Stimulated activated CD4-positive, alpha-beta T cell treated with anti-CD3 and anti-CD28 coated beads, Interleukin-1b, Interleukin-23, amount 100 ng/mL, for 1 hour (primary cell): ENCODE measurements around the gene JAGN1.
"Not testable (repeated sequence)": the region's sequence is repeated elsewhere in the genome, so short reads cannot be mapped to it uniquely, and the experiment has no call there.

Experiments used
- DNase-seq, 2 donors: peaks; one replicate each; pipeline ENCODE4 v3.0.0-alpha.2; 2020; ENCODE audit warnings: low read depth in 2 of 2

The JAGN1 gene

DNA sequence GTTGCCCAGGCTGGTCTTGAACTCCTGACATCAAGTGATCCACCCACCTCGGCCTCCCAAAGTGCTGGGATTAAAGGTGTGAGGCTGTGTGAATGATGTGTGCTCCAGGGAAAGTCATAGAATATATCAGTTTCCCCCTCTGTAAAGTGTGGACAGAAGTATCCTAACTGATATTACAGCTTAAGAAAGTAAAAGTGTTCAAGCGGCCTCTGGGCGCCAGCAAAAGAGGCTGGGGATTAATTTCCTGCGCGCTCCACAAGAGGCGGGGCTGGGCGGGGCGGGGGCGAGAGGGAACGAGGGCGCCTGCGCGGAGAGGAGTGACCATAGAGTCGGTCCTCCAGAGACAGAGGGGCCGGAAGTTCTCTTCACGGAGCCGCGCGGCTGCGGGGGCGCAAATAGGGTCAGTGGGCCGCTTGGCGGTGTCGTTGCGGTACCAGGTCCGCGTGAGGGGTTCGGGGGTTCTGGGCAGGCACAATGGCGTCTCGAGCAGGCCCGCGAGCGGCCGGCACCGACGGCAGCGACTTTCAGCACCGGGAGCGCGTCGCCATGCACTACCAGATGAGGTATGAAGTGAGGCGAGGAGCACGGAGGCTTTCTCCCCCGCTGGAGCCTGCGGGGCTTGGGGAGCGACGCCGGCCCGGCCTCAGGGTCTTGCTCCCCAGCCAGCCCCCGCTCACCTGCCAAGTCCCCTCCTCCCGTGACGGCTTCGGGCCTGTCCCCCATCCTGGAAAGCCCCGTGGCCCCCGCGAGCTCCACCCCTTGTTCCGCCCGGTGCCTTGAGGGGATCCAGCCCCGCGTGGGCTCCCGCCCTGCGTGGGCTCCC, at the start of gene JAGN1:
Gene JAGN1 (plus strand): TSS at position 362 of the 823 bp plus-strand sequence. CDS start 113 bp downstream, at position 475.
- peak; percentile 79 to 91 for DNase-seq

DNA sequence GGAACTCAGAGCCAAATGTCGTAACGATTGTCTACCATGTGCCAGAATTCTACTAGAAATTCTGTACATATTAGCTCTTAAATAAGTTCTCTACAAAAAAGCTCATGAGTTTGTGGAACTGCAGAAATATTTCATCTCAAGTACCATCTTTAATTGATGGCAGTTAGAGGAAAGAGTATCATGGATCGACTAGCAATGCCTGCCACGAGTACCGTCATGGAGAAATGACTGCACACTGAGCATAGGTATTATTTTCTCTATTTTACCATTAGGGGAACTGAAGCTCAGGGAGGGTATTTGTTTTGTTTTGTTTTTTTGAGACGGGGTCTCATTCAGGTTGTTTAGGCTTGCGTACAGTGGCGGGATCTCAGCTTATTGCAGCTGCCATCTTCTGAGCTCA, 49.4 kb upstream of the JAGN1 start:
- no peak for DNase-seq

DNA sequence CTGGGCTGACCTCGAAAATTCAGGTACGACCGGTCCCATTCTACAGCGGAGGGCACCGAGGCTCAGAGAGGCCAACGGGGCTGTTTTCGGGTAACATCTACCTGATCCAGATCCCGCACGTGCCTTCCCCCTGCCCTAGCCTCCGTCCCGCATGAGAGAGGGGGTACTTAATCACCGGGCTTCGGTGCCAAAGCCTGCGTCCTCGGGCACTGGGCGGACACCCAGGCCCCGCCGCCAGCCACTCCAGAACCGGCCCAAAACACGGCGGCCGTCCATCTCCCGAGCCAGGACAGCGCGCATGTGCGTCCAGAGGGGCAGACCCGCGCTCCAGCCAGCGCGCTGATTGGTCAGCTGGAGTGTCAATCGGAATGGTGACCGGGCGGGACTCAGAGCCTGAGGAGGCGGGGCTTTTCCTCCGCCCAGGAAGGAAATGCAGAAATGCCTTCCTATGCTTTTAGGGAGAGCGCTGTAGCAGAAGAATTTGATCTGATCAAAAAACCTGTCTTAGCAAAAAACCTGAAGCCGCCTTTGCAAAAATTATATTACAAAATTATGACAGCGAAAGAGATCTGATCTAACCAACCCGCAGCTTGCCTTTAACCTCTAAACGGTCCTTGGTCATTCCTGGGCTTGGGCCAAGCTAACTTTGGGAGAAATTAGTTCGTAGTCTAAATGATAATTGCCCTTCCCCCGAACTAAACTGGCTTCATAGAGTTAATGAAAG, 46.5 kb upstream of the JAGN1 start, which contains the start of gene RPUSD3:
Gene RPUSD3 (minus strand): TSS at position 294 of the 724 bp plus-strand sequence. CDS start 18 bp downstream, at position 276.
- peak; percentile 87 to 97 for DNase-seq

DNA sequence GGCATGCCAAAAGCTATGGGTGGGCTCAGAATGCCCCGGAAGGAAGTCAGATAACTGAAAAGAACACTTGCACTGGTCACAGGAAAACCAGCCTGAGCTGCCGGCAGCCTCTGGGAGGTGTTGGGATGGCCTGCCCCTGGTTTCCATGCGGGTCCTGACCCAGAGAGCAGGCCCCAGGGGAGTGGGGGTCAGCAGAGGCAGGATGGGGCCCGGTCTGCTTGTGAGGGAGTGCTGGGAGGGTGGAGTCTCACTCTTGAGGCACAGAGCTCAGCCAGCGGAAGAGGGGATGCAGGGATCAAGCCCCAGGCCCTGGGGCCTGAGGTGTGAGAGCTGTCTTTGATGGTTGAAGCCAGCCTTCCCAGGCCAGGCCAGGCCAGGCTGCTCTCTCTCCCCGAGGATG, 44.2 kb upstream of the JAGN1 start:
- no peak for DNase-seq

DNA sequence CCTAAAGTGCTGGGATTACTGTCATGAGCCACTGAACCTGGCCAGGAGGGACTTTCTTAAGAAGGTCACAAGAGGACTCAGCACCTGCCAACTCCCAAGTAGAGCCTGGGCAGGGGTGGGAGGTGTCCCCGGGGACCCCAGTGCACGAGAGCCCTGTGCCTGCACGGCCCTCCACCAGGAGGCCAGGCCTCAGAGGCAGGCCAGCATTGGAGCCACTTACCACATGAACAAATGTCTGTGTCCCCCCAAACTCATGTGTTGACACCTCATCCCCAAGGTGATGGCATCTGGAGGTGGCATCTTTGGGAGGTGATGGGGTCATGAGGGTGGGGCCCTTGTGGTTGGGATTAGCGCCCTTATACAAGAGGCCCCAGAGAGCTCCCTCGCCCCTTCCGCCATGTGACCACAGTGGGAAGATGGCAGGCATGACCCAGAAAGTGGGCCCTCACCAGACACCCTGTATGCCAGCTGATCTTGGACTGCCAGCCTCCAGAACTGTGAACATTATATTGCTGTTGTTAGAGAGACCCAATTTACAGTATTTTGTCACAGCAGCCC, 43.4 kb upstream of the JAGN1 start:
- DNase-seq: no peak

DNA sequence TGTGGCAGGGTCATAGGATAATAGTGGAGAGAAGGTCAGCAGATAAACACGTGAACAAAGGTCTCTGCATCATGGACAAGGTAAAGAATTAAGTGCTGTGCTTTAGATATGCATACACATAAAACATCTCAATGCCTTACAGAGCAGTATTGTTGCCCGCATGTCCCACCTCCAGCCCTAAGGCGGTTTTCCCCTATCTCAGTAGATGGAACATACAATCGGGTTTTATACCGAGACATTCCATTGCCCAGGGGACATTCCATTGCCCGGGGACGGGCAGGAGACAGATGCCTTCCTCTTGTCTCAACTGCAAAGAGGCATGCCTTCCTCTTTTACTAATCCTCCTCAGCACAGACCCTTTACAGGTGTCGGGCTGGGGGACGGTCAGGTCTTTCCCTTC, 42.5 kb upstream of the JAGN1 start:
- not testable (repeated sequence) for DNase-seq

DNA sequence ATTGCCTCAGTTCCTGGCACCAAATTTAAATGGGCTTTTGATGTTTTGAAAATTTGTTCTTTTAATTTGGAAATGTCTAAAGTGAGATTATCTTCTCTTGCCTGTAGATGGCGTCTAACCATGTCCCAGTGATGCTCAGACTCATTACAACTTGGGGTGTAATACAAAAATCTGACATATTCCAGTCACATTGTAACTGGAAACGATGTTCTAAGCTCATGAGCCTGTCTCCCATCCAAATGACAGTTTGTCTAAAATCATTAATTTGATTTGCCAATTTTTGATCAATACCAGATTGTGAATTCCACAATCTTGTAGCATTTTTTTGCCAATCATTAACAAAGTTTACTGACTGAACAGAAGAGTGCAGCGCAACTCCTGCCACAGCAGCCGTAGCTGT, 41.5 kb upstream of the JAGN1 start:
- not testable (repeated sequence) for DNase-seq

DNA sequence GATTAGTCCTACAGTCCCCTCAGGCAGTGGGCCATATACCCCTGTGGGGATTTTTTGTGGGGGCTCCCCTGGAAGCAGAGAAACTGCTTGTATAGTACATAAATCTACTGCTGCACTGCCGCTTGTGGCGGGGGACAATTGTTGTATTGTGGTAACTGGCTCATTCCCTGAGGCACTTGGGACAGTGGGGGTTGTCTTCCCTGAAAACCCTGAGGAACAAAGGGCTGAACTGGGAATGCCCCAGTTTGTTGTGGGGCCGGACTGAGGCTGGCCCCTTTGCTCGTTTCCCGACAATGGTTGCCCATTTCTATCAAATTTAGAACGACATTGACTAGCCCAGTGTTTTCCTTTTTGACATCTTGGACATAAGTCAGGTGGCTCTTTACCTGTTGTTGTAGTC, 39.0 kb upstream of the JAGN1 start:
- DNase-seq: not testable (repeated sequence)

DNA sequence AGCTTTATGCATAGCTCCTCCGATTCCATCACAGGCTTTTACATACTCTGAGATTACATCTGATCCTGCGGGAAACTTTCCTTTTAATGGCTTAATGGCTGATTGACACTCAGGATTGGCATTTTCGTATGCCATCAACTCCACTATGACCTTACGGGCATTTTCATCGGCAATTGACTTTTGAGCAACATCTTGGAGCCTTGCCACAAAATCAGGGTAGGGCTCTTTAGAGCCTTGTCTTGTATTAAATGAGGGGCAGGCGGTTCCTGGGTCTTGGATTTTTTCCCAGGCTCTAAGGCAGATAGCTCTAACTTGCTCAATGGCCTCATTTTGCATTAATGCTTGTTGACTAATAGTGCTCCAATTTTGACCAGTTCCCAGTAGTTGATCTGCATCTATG, 38.5 kb upstream of the JAGN1 start:
- DNase-seq: not testable (repeated sequence)

DNA sequence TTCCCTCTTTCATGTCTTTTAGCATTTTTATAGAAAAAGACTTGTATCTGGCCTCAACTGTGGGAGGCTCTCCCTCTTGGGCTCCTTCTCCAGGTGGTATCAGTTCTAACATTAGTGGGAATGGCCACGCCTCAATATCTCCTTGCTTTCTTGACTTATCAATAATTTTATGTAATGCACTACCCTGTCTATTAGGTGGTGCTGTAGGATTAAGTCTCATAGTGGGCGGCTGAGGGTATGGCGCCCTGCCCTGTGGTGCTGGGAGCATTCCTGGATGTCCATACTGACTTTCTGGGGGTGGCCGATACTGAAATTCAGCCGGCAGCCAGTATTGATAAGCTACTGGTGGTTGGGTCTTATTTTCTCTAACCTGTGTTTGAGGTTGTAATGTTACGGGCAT, 37.9 kb upstream of the JAGN1 start:
- no peak for DNase-seq

DNA sequence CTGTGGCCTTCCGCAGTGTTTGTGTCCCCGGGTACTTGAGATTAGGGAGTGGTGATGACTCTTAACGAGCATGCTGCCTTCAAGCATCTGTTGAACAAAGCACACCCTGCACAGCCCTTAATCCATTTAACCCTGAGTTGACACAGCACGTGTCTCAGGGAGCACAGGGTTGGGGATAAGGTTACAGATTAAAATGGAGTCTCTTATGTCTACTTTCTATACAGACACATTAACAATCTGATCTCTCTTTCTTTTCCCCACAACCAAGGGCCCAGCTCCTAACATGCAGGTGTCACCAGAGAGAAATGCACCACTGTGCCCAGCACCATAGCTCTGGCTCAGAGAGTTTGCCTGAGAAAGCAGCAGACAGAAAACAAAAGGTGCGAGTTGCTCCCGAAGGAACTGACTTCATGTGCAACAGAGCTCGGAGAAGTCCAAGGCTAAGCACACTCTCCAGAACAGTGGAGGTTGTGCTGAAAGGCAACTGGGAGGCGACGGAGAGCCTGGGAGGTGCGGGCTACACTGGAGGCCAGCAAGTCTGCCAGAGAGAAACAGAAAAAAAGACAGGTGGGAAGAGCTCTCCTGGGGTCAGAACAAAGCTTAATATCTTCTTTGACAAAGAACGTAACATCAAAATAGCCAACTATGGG, 36.0 kb upstream of the JAGN1 start:
- not testable (repeated sequence) for DNase-seq

DNA sequence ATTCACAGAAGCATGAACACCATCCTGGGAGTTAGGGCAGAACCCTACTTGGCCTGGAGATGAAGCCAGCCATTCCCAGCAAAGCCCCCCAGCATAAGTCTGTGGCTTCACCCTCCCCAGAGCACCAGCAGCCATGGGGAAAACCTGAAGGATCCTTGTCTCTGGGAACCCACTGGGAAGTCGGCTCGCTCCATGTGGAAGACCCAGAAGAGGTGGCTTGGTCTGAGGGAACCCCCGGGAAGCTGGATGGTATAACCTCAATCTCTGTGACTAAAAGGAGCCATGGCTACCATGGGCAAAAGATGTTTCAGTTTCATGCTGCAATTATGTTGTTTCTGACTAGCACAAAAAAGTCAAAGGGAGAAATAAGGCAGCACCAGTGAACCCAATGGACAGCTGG, 34.8 kb upstream of the JAGN1 start:
- no peak for DNase-seq

DNA sequence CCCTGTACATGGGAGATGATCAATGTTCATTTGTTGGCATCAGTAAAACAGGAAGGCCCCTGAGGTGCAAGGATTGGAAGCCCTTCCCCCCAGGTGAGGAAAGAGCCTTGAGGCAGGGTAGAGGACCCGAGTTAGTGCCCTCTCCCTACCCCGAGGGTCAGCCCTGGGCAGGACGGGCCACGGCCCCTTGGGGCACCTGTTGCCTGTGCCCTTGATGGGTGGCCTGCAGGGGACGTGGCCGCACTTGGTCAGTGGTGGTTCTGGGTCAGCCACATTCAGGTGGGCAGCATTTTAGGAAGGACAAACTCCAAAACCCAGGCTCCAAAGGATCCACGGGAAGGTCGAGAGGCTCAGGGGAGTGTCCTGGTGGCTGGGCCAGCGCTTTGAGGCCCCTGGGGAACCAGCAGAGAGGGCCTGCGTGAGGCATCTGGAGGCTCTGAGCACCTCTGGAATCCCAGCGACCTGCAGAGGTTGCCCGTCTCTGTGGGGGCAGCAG, 30.8 kb upstream of the JAGN1 start:
- no peak for DNase-seq

DNA sequence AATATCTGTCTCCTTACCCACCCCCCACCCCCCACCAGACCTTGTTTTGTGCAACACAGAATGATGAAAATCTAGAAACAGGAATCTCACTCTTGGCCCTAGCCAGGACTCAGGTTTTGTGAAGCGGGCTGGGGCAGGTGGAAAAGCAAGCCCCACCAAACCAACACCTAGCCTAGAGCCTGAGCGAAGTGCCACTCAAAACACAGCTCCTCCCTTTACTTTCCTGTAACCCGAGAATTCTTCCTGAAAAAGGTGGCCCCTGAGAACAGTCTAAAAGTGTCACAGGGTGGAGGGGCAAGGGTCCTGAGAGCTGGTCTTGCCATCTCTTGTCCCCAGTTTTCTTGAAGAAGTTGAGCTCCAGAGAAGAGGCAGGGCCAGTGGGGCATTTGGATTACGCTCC, 29.2 kb upstream of the JAGN1 start:
- DNase-seq: no peak

DNA sequence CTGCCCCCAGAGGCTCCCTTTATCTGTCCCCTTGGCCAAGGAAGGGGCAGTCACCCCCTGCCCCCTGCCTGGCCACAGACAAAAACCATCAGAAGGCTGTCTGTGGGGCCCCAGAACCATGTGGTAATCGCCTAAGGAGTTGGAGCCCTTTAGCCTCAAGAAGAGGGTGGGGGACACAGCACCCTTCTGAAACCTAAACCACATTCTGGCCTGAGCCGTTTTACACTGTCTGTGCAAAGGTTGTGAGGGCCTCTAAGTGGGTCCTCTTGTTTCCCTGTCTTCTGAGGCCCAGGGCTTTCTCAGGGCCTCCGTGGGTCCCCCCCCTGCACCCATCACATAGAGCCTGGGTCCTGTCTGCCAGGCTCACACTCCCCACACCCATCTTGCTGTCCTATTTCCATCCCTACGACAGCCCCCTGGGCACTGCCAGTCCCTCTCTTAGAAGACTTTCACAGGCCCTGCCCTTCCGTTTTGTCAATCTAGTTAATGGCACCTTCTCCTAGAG, 28.7 kb upstream of the JAGN1 start:
- DNase-seq: no peak

DNA sequence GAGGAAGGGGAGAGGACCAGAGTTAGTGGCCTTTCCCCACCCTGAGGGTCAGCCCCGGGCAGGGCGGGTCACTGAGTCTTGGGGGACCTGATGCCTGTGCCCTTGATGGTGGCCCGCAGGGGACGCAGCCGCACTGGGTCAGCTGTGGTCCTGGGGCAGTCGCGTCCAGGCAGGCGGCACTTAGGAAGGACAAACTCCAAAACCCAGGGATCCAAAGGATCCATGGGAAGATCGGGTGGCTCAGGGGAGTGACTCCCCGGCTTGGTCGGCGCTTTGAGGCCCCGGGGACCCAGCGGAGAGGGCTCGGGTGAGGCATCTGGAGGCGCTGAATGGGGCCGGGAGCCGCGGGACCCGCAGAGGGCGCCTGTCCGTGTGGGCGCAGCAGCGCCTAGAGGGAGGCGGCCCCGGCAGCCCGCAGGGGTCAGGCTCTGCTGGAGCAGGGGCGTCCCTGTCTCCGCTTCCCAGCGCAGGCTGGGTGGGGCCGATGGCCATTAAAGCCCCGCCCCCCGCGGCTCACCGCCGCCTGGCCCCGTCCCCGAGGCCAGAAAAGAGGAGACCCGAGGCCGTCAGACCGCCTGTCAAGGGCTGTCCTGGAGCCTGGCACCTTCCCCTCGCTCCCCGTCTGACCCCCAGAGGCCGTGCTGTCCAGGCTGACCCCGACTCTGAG, 27.9 kb upstream of the JAGN1 start:
- no peak for DNase-seq

DNA sequence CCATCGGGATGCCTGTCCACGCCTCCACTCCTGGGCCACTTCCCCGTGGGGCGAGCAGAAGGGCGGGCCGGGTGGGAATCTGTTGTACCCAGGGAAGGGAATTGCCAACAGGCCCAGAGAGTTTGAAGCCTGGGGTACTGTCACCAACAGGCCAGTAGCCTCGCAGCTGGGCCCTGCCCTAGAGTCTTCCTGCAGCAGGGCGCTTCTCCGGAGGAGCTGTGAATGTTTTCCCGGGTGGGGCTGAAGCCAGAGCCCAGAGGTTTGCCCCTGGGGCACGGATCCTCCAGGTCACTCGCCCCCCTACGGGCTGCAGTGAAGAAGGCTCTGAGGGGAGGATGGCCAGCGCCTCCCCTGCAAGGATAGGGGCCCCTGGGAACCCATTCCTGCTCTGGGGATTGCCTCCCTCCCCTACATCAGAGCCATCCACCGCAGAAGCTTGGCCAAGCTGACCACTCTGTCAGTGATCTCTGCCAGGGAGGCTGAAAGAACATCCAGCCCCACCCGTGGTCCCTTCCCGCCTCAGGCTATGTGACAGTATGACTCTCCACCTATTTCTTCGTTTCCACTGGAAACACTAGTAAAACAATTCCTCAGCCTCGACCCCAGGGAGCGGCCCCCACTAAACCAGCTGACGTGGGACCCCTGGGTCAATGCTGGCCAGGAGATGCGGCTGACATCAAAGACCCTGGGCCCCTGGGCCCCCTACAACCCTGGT, 27.2 kb upstream of the JAGN1 start:
- no peak for DNase-seq

DNA sequence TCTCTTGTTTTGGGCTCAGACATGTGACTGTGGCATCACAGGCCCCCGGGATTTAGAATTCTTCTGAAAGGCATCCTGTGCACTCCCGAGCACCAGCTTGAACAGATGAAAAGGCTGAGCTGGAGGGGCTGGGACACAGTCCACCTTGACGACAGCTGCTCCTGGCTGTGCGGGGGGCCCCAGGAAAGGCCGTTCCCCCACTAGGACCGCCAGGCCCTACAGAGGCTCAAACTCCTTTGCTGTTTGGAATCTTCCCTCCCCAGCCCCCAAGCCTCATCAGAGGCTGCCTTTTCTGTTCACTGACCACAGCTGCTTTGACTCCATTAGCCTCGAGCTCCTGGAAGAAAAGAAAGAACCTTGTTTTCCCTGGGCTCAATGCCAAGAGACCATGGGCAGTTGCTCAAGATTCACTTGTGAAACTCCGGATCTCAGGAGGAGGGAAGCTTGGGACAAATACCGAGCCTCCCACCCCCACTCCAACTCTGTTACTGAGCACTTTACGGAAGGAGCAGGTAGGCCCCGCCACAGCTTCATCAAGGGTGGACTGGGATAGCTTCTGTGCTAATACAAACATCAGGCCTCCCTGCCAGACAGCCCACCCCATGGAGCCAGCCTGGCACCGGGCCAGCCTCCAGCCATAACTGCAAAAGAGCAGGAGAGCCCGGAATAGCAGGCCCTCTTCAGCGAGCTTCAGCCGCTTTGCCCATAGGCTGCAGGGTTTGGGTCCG, 26.0 kb upstream of the JAGN1 start:
- DNase-seq: no peak

DNA sequence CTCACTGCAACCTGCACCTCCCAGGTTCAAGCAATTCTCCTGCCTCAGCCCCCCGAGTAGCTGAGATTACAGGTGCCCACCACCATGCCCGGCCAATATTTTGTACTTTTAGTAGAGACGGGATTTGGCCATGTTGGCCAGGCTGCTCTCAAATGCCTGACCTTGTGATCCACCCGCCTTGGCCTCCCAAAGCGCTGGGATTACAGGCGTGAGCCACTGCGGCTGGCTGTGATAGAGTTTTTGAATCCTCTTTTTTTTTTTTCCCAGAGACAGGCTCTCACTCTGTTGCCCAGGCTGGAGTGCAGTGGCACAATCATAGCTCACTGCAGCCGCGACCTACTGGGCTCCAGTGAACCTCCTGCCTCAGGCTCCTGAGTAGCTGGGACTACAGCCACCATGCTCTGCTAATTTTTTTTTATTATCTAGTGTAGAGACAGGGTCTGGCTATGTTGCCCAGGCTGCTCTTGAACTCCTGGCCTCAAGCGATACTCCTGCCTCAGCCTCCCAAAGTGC, 25.2 kb upstream of the JAGN1 start:
- not testable (repeated sequence) for DNase-seq

DNA sequence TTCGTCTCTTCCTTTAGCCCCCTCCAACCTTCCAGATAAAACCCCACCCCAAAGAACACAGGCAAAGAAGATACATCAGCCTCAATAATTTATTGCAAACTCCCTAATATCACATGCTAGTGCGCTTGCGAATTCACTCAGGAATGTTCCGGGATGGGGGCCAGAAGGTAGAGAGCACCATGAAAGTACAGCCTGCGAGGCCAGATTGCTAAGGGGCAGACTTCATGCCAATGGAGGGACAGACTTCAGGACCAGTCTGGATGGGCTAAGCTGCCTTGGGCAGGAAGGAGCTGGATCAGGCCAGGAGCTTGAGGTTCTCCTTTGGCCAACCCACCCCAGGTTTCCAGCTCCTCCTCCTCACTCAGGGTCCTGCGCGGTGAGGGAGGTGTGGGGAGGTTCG, 23.8 kb upstream of the JAGN1 start:
- no peak for DNase-seq
